HL-60 (cell line): ENCODE measurements around the gene CXCL16.

Experiments used
- GABPA ChIP-seq: IDR thresholded peaks from 2 replicates; pipeline ENCODE4 v1.6.1; 2012; ENCODE audit warnings: low read depth
- TF ChIP-seq, protein P1 (sequence below): IDR thresholded peaks from one replicate; pipeline ENCODE4 v1.5.1; 2011; ENCODE audit warnings: low read length, control low read depth, inconsistent platforms; ENCODE audit not compliant: insufficient read depth
- TF ChIP-seq, protein P2 (sequence below): IDR thresholded peaks from 2 replicates; pipeline ENCODE4 v1.6.1; 2012; ENCODE audit warnings: low read depth; ENCODE audit not compliant: insufficient replicate concordance

DNA sequence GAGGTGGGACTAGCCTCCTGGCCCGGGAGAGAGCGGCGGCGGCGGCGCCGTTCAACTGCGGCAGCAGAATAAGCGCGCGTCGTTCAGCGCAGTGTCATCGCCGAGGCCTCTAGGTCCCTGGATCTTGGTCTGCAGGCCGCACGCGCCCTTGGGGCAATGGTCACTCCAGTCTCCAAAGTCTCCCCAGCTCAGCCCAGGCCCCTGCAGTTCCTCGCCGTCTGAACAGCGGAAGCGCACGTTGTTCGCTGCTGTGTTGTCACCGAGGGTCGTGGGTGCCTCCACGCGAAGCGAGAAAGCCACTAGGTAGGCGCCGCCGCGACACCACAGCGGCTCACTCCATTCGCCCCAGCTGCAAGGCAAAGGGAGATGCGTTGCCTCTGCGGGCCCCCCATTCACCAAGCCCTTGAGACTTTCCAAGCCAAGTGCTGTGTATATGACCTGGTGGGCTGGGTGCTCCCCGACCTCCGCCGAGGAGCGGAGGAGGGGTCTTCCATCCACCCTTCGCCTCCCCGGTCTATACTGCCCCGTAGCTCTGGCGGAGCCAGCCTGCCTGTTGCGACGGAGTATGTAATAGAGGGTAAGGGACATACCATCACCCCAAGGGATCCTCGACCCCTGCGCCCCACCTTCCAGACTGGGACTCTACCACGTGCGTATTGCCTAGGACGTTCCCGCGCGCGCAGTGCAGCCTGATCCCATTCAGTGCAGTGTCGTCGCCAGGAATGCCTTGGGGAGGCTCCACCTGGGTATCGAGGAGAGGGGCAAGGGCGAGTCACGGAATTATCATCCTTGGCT is 45.8 kb upstream of the CXCL16 start:
- TF ChIP-seq, protein P1, sequence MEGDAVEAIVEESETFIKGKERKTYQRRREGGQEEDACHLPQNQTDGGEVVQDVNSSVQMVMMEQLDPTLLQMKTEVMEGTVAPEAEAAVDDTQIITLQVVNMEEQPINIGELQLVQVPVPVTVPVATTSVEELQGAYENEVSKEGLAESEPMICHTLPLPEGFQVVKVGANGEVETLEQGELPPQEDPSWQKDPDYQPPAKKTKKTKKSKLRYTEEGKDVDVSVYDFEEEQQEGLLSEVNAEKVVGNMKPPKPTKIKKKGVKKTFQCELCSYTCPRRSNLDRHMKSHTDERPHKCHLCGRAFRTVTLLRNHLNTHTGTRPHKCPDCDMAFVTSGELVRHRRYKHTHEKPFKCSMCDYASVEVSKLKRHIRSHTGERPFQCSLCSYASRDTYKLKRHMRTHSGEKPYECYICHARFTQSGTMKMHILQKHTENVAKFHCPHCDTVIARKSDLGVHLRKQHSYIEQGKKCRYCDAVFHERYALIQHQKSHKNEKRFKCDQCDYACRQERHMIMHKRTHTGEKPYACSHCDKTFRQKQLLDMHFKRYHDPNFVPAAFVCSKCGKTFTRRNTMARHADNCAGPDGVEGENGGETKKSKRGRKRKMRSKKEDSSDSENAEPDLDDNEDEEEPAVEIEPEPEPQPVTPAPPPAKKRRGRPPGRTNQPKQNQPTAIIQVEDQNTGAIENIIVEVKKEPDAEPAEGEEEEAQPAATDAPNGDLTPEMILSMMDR = no peak
- no peak for TF ChIP-seq GABPA
- TF ChIP-seq, protein P2, sequence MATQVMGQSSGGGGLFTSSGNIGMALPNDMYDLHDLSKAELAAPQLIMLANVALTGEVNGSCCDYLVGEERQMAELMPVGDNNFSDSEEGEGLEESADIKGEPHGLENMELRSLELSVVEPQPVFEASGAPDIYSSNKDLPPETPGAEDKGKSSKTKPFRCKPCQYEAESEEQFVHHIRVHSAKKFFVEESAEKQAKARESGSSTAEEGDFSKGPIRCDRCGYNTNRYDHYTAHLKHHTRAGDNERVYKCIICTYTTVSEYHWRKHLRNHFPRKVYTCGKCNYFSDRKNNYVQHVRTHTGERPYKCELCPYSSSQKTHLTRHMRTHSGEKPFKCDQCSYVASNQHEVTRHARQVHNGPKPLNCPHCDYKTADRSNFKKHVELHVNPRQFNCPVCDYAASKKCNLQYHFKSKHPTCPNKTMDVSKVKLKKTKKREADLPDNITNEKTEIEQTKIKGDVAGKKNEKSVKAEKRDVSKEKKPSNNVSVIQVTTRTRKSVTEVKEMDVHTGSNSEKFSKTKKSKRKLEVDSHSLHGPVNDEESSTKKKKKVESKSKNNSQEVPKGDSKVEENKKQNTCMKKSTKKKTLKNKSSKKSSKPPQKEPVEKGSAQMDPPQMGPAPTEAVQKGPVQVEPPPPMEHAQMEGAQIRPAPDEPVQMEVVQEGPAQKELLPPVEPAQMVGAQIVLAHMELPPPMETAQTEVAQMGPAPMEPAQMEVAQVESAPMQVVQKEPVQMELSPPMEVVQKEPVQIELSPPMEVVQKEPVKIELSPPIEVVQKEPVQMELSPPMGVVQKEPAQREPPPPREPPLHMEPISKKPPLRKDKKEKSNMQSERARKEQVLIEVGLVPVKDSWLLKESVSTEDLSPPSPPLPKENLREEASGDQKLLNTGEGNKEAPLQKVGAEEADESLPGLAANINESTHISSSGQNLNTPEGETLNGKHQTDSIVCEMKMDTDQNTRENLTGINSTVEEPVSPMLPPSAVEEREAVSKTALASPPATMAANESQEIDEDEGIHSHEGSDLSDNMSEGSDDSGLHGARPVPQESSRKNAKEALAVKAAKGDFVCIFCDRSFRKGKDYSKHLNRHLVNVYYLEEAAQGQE = no peak
